ENCODE data around the gene RELN.

RELN gene

DNA sequence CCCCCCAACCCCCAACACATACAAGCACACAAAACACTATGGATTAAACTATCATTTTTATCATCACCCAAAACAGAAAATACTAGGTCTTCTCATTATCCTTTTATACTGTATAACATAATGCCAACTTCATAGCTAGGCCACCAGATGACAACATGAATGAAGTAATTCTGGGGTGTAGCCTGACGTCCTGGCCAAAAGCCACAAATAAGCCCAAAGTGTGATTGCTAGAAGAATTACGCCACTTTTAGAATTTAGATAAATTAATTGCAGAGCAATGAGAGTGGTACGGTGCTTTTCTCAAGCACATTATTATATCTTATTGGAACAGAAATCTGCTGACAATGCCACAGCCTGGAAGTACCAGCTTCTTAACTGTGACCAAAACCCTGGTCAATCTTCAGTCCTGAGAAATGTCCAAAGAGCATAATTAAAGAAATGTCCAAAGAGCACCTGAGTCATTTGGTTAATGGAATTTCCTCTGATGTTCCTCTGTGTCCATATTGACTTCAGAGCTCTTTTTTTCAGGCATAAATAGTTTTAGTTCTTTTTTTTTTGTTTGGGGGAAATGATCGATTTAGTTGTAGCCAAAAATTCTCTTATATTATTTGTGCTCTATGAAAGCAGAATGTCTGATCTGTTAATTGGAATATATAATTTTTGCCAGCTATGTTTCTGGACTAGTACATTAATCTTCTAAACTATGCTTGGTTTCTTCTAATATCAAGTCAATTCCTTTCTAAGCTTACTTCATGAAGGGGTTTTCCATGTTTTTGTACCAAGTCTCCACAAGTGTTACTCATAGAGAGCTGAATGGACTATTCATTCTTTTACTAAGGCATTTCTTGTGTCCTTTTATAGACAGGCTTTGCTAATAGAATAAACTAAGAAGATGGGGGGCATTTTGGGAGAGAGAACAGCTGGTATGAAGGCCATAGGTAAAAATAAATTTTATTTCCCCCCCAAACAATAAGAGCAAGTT is 310.0 kb downstream of the RELN start:
- H2AFZ ChIP-seq (ENCODE audit: low read length): no peak overlapping the region
- H3K79me2 ChIP-seq (ENCODE audit: insufficient read depth, low read length): no peaks in the 10 kb centered on the region
- H3K4me3 ChIP-seq (ENCODE audit: low read length, poor library complexity, severe bottlenecking): no peak overlapping the region
- no peak for TF ChIP-seq EZH2phosphoT487 (IDR thresholded peaks at IDR 0.05; ENCODE audit: borderline replicate concordance)
- TF ChIP-seq, protein P1, sequence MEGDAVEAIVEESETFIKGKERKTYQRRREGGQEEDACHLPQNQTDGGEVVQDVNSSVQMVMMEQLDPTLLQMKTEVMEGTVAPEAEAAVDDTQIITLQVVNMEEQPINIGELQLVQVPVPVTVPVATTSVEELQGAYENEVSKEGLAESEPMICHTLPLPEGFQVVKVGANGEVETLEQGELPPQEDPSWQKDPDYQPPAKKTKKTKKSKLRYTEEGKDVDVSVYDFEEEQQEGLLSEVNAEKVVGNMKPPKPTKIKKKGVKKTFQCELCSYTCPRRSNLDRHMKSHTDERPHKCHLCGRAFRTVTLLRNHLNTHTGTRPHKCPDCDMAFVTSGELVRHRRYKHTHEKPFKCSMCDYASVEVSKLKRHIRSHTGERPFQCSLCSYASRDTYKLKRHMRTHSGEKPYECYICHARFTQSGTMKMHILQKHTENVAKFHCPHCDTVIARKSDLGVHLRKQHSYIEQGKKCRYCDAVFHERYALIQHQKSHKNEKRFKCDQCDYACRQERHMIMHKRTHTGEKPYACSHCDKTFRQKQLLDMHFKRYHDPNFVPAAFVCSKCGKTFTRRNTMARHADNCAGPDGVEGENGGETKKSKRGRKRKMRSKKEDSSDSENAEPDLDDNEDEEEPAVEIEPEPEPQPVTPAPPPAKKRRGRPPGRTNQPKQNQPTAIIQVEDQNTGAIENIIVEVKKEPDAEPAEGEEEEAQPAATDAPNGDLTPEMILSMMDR (conservative IDR thresholded peaks at IDR 0.05; ENCODE audit: low read length): no peak
- H3K36me3 ChIP-seq (ENCODE audit: insufficient read depth, low read length): no peaks in the 10 kb centered on the region
- no peaks in the 10 kb centered on the region for H3F3A ChIP-seq (ENCODE audit: low read depth)
- no peaks in the 10 kb centered on the region for H3K9me3 ChIP-seq (ENCODE audit: insufficient read depth, low read depth, low read length)
- H3K9me2 ChIP-seq (replicated peaks; ENCODE audit: low read depth, low read length): no peaks in the 10 kb centered on the region
- H4K20me1 ChIP-seq (ENCODE audit: insufficient read depth, low read length, poor library complexity, severe bottlenecking): no peaks in the 10 kb centered on the region
- H3K4me2 ChIP-seq (ENCODE audit: low read depth, low read length, poor library complexity, severe bottlenecking): no peak overlapping the region
- H3K27me3 ChIP-seq (ENCODE audit: insufficient read depth, low read length, poor library complexity, severe bottlenecking): no peaks in the 10 kb centered on the region
- H3K9ac ChIP-seq (ENCODE audit: low read depth, low read length, poor library complexity, severe bottlenecking): no peak overlapping the region
- H3K4me1 ChIP-seq (ENCODE audit: insufficient read depth, low read length, poor library complexity, severe bottlenecking): no peaks in the 10 kb centered on the region

DNA sequence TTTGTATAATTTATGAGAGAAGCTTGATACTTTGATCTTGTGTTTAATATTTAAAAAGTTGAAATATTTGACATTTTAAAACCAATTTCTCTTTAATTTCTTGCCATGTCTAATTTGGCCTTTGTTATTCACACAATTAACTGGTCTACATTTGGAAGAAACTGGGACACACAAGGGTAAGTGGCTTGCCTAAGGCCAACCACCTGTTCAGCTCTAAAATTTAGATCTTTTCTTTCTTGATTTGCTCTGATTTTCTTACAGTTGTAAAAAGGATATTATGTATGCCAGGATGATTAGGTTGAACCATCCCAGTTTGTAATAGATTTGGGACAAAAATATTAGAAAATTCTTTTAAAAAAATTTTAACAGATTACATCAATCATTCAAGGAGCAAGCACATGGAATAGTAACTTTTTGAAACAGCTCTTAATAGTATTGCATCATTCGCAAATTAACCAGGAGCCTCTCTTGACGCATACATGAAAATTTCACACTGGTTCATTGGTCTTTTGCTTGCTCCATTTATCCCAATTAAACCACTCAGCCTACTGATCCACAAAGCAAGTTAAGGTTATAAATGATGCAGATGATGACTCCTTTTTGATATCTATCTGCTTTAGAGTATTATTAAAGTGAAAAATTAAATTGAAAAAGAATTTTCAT is 321.0 kb downstream of the RELN start:
- no peak overlapping the region for H3K4me2 ChIP-seq (ENCODE audit: low read depth, low read length, poor library complexity, severe bottlenecking)
- no peaks in the 10 kb centered on the region for H3K9me3 ChIP-seq (ENCODE audit: insufficient read depth, low read depth, low read length)
- no peak overlapping the region for H2AFZ ChIP-seq (ENCODE audit: low read length)
- no peak overlapping the region for H3K4me3 ChIP-seq (ENCODE audit: low read length, poor library complexity, severe bottlenecking)
- H3K9me2 ChIP-seq (replicated peaks; ENCODE audit: low read depth, low read length): no peaks in the 10 kb centered on the region
- H3K4me1 ChIP-seq (ENCODE audit: insufficient read depth, low read length, poor library complexity, severe bottlenecking): no peaks in the 10 kb centered on the region
- H3K9ac ChIP-seq (ENCODE audit: low read depth, low read length, poor library complexity, severe bottlenecking): no peak overlapping the region
- no peaks in the 10 kb centered on the region for H4K20me1 ChIP-seq (ENCODE audit: insufficient read depth, low read length, poor library complexity, severe bottlenecking)
- H3F3A ChIP-seq (ENCODE audit: low read depth): no peaks in the 10 kb centered on the region
- no peaks in the 10 kb centered on the region for H3K79me2 ChIP-seq (ENCODE audit: insufficient read depth, low read length)
- TF ChIP-seq, protein P1 (conservative IDR thresholded peaks at IDR 0.05; ENCODE audit: low read length): no peak
- TF ChIP-seq EZH2phosphoT487 (IDR thresholded peaks at IDR 0.05; ENCODE audit: borderline replicate concordance): no peak
- H3K27me3 ChIP-seq (ENCODE audit: insufficient read depth, low read length, poor library complexity, severe bottlenecking): no peaks in the 10 kb centered on the region
- no peaks in the 10 kb centered on the region for H3K36me3 ChIP-seq (ENCODE audit: insufficient read depth, low read length)

DNA sequence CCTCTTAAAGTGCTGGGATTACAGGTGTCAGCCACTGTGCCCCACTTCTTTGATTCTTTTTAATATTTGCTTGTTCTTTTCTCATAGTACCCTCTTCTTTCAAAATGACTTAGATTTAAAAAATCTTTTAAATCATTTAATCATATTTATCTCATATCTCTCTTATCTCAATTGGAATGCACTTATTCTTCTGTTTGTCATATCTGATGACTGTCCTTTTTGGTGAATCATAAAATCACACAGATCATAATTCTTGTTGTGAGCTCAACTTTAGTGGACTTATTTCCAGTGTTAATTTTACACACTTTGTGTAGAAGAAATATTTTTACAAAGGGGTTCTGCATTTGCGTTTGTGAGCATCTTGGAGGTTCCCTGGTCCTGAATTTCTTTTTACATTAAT is 323.1 kb downstream of the RELN start:
- Histone ChIP-seq H3K27me3 (ENCODE audit: insufficient read depth, low read length, poor library complexity, severe bottlenecking) (no peaks in the 10 kb centered on the region), H3K4me3 (ENCODE audit: low read length, poor library complexity, severe bottlenecking) (no peak overlapping the region), H3K79me2 (ENCODE audit: insufficient read depth, low read length) (no peaks in the 10 kb centered on the region), H3K9ac (ENCODE audit: low read depth, low read length, poor library complexity, severe bottlenecking) (no peak overlapping the region), H3K4me2 (ENCODE audit: low read depth, low read length, poor library complexity, severe bottlenecking) (no peak overlapping the region), H3K9me2 (replicated peaks; ENCODE audit: low read depth, low read length) (no peaks in the 10 kb centered on the region), H3F3A (ENCODE audit: low read depth) (no peaks in the 10 kb centered on the region), H2AFZ (ENCODE audit: low read length) (no peak overlapping the region), H3K36me3 (ENCODE audit: insufficient read depth, low read length) (no peaks in the 10 kb centered on the region), H3K9me3 (ENCODE audit: insufficient read depth, low read depth, low read length) (no peaks in the 10 kb centered on the region), H3K4me1 (ENCODE audit: insufficient read depth, low read length, poor library complexity, severe bottlenecking) (no peaks in the 10 kb centered on the region), H4K20me1 (ENCODE audit: insufficient read depth, low read length, poor library complexity, severe bottlenecking) (no peaks in the 10 kb centered on the region)
- TF ChIP-seq, protein P1 (conservative IDR thresholded peaks at IDR 0.05; ENCODE audit: low read length): no peak
- no peak for TF ChIP-seq EZH2phosphoT487 (IDR thresholded peaks at IDR 0.05; ENCODE audit: borderline replicate concordance)
